NCI-H2081 (cell line): Measurements from ENCODE around the gene NKIRAS2.
A peak's percentile ranks its signal among the peaks of the same experiment; 100 is the strongest.

Experiments used
- DNase-seq, 2 experiments: peaks; one replicate each; lab custom pipeline; 2025; lab: John Stamatoyannopoulos, UW

Gene NKIRAS2

DNA sequence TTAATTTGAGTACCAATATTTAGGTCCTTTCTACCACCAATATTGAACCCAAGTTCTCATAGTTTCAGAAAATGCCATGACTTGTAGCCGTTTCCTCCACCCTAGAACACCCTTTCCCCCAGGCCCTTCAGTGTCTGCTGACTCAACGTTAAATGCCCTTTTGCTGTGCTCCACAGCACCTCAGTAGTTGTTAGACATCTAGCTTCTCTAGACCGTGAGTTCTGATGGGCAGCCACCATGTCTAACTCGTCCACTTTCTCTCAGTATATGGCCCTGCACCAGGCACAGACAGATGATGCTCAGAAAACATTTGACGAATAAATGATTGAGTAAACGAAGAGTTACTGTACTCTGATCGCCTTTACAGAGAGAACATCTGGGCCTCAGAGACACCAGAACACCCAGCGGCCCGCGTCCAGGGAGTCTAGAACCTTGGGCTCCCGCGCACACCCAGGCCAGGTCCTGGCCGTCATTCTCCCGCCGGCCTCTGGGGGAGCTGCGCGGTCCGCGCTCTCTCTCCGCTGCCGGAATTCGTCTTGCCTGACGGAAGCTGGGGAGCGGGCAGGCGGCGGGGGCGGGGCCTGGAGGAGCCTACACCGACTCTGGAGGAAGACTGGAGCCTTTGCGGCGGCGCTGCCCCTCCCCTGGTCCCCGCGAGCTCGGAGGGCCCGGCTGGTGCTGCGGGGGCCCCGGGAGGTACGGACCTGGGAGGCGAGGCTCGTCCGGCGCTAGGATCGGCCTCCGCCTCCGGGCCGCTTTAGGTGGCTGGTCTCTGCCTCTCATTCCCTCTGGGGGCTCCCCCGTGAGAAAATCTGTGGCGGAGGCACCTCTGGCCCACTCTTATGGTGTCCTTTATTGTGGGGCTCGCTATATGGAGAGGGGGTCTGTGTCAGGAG lies at the start of gene NKIRAS2:
Gene NKIRAS2, plus strand, starts transcription at position 582 of the 896 bp plus-strand sequence. CDS start 1,488 bp downstream, outside the sequence.
- DNase-seq: peak; percentile 94 to 95

GRCh38 chr17:41970901-41971331 lies 49.0 kb upstream of the NKIRAS2 start:
- DNase-seq: no peak

- no peak for DNase-seq
Measured at GRCh38 chr17:41971721-41972523, 48.0 kb upstream of the NKIRAS2 start.

DNA sequence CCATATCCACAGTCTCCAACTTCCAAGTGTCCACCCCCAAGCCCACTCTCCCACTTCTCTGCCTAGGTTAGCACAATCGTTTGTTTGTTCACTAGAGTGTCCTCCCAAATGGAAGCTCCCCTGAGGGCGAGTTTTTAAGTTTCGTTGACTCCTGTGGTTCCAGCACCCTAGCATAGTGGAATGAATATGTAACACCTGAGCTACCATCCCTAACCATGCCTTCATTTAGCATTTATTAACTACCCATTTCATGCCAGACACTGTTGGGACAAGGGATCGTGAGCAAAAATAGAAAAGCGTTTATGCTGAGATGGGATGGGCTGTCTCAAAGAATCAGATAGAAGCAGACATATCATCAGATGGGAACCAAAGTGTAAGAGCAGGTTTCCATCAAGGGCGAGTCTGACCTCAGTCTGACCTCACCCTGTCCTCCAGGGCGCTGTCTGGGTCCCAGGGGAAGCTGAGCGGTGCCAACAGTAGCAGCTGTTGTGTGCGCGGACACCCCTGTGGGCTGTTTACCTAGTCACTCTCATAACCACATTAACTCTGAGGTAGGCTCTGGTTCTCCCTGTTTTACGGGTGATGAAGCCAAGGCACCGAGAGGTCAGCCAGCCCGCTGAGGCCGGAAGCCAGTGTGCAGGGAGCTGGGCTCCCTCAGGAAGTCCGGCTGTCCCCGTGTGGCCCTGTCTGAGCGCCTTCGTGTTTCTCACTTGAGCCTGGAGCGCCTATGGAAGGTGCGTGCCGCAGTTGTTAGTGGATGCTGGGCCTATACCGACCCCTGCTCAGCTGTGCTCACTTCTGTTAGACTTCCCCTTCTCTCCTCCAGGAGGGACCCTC lies 47.1 kb upstream of the NKIRAS2 start:
- peak; percentile 64 to 83 for DNase-seq

DNA sequence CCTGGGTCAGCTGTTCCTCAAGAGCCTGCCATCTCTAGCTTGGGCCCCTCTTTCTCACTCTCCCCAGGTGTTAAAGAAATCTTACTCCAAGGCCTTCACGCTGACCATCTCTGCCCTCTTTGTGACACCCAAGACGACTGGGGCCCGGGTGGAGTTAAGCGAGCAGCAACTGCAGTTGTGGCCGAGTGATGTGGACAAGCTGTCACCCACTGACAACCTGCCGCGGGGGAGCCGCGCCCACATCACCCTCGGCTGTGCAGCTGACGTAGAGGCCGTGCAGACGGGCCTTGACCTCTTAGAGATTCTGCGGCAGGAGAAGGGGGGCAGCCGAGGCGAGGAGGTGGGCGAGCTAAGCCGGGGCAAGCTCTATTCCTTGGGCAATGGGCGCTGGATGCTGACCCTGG lies 46.5 kb upstream of the NKIRAS2 start:
- DNase-seq: no peak

GRCh38 chr17:41974031-41974430 lies 45.9 kb upstream of the NKIRAS2 start:
- no peak for DNase-seq

DNA sequence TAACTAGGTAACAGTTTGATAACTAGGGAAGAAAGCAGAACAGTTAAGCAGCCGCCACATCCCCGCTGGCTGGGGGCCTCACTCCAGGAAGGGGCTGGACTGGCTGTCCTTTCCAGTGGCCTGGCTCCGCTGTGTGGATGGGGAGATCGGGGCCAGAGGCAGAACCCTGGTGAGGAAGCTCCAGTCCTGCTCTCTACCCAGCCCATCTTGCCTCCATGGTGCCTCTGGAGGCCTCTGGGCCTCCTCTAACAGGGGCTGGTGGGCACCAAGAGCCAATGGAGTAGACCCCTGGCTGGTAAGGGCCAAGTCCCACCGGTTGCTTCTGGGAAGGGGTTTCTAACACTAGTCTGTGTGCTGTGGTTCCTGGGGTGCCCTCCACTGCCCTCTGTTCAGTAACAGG lies 45.2 kb upstream of the NKIRAS2 start:
- no peak for DNase-seq

DNA sequence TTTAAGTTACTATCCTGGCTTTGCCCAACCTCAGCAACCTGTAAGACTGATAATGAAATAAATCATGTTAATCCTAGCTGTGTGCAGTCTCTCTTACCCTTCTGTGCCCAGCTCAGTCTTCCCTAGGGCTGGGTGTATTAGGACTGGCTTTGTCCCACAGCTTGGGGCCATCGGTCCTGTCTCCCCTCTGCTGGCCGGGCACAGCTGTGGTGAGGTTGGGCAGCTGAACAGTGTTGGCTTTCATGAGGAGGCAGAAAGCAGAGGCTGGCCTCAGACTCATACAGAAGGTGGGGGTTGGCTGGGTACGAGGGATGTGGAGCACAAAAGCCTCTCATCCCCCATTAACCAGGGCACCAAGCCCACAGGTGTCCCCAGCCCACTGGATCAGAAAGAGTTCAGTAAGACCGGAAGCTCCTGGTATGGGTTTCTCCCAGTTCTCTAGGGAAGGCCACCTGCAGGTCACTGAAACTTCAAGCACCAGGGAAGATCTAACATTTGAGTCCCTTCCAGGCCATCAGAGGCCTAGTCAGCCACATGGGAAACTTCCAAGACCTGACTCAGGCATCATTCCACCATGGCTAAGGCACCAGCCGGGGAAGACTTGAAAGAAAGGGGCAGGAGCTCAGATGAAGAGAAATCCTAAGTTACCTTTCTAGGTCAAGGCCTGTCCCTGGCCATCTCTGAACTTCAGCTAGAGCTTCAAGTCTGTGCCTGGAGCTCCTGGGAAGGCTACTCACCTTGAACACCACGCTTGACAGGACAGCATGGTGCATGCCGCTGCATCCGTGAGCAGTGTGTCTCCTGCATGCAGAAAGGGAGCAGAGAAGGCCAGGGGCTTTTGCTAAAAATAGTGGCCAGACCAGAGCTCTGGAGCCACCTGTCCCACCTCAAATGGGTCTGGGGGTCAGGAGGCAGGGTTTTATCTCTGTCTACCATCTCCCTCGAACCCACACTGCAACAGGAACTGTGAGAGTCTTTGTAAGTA lies 44.5 kb upstream of the NKIRAS2 start:
- no peak for DNase-seq

GRCh38 chr17:41976142-41976768 lies 43.6 kb upstream of the NKIRAS2 start:
- DNase-seq: no peak

DNA sequence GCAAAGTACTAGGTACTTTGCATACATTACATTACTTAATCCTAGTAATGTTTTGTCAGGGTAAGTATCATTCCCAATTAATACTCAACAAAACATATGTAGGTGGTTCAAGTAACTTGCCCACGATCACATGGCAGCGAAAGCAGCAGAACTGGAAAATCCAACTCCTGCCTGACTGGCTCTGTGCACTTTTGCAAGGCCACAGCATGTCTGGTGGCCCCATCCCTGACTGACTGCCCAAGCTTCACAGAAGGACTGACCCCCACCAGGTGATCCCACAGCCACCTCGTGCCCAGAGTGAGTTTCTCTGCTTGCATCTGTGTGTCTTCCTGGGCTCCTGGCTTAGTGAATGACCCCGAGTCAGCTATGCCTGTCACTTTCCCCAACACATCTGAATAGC lies 41.9 kb upstream of the NKIRAS2 start:
- DNase-seq: no peak

GRCh38 chr17:41982026-41982760 lies 37.7 kb upstream of the NKIRAS2 start:
- no peak for DNase-seq

DNA sequence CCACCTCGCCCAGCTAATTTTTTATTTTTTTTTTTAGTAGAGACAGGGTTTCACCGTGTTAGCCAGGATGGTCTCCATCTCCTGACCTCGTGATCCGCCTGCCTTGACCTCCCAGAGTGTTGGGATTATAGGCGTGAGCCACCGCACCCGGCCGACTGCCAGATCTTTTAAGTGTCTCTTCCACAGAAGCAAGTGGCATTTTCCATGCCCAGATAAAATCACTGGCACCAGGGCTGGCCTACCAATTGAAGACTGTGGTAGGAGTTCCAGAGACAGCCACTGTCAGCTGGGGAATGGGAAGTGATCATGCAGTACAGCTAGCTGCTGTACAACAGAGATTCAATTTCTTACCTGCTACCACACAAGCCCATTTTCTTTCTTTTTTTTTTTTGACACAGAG lies 35.4 kb upstream of the NKIRAS2 start:
- DNase-seq: no peak

- no peak for DNase-seq
Measured at GRCh38 chr17:41985919-41986318, 34.0 kb upstream of the NKIRAS2 start.

DNA sequence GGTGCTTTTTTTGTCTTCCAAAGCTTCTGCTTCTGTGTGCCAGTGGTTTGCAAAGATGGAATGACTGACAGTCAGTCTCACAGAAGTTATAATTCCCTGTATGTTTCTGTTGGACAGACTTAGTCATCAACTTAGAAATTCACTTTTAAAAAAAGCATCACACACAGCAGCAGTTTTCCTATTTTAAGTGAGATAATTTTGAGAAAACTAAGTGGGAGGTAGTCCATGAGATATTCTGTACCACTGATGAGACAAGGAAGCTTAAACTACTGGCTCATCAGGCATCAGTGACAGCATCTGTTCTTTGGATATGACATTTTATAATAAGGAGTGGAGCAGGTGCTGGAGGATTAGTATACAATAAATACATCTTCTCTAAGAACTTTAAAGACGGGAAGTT lies 33.3 kb upstream of the NKIRAS2 start:
- no peak for DNase-seq

DNA sequence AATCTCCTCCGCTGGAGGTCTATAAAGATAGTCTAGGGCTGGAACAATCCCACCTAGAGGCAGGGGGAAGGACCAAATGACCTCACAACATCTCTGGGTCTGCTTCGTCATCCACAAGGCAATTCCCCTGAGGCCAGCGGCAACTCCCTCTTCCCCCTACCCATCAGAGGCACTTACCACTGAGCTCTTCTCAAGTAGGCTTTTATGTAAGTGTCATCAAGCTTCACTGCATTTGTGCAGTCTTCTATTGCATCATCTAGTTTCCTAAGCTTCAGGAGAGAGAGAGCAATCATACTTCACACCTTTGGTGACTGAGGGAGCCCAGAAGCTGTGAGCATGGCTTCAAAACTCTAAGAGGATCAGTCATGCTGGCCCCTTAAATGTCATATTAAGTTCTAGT lies 32.2 kb upstream of the NKIRAS2 start:
- DNase-seq: no peak

DNA sequence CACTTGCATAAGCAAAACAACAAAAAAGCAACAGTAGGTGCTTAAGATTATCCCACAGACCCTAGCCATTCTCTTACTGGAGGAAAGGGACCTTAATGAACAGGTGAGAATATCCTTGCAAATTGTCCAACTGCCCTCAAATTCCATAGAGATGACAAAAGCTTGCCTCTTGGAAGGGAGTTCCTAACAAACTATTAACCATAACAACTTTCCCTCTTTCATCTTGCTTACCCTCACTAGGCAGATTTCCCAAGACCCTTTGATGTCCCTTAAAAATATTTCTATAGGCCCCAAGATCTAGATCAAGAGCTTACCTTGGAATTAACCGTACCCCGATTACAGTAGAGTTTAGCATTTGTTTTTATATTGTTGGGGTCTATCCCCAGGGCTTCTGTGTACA lies 31.5 kb upstream of the NKIRAS2 start:
- no peak for DNase-seq

DNA sequence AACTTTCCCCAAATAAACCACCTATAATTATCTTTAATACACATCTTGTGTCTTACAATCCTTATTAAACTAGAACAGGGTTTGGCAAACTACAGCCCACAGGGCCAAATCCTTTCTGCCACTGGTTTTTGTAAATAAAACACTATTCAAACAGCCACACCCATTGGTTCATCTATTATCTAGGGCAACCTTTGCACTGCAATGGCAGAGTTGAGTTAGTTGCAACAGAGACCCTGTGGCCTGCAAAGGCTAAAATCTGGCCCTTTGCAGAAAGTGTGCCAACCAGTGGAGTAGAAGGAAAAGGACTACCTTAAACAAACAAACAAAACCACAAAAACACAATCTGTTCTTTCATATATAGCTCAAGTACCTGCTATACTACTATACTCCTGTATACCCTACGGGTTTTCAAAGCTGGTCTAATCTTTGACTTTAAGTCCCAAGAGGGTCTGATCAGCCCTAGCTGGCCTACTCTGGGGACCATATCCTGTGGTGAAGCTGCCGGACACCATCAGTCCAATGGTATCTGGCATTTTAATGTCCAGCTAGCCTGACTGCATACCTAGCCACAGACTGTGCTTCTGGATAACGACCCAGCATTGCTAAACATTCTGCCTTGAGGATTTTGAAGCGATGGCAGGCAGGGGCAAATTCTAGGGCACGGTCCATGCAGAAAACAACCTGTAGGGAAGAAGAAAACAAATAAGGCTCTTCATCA lies 30.0 kb upstream of the NKIRAS2 start:
- no peak for DNase-seq

DNA sequence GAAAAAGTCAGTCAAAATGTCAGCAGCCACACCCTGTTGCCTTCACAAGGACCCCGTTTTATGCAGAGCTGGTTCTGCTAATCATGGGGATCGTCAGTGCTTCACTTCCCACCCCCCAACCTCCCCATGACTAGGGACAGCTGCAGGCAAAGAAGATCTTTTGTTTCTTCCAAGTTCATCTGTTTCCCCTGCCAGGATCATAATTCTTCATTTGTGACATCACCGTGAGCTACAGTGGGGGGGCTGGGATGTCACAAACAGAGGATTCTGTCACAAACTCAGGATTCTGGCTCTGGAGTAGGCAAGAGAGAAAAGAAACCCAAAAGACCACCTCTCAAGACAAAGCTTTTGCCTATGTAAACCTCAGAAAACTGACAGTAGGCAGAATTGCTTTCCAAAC lies 27.3 kb upstream of the NKIRAS2 start:
- no peak for DNase-seq

DNA sequence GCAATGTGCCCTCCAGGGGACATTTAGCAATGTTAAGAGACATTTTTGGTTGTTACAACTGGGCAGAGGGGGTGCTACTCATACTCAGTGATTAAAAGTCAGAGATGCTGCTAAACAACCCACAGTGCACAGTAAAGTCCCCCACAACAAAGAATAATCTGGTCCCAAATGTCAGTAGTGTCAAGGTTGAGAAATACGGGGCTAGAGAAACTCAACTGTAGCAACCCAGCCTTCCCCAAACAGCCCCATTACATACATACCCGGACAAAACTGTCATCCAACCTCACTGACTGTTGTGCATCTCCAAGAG lies 23.1 kb upstream of the NKIRAS2 start:
- no peak for DNase-seq
